ENCODE data around the gene CATSPERB. TPM values are rescaled to one million over a fixed set of nuclear protein-coding genes. Genes with fewer than 3 reads are reported as not detected.

Gene CATSPERB
- total and polyA plus RNA-seq, 9 of the 15 experiments (the other 6 are each of a cell fraction or from before 2014, with no cell fraction given): 0.05 to 1.4 (median 0.89) TPM

- TF ChIP-seq, protein P1, sequence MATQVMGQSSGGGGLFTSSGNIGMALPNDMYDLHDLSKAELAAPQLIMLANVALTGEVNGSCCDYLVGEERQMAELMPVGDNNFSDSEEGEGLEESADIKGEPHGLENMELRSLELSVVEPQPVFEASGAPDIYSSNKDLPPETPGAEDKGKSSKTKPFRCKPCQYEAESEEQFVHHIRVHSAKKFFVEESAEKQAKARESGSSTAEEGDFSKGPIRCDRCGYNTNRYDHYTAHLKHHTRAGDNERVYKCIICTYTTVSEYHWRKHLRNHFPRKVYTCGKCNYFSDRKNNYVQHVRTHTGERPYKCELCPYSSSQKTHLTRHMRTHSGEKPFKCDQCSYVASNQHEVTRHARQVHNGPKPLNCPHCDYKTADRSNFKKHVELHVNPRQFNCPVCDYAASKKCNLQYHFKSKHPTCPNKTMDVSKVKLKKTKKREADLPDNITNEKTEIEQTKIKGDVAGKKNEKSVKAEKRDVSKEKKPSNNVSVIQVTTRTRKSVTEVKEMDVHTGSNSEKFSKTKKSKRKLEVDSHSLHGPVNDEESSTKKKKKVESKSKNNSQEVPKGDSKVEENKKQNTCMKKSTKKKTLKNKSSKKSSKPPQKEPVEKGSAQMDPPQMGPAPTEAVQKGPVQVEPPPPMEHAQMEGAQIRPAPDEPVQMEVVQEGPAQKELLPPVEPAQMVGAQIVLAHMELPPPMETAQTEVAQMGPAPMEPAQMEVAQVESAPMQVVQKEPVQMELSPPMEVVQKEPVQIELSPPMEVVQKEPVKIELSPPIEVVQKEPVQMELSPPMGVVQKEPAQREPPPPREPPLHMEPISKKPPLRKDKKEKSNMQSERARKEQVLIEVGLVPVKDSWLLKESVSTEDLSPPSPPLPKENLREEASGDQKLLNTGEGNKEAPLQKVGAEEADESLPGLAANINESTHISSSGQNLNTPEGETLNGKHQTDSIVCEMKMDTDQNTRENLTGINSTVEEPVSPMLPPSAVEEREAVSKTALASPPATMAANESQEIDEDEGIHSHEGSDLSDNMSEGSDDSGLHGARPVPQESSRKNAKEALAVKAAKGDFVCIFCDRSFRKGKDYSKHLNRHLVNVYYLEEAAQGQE (IDR thresholded peaks at IDR 0.05; ENCODE audit: borderline replicate concordance): peak; percentile 49; the same call in 1 of the 2 replicates
- TF ChIP-seq, protein P1 (CRISPR knock-in tag; IDR thresholded peaks at IDR 0.05; ENCODE audit: low read depth): no peak
- TF ChIP-seq ZNF232 (CRISPR knock-in tag; IDR thresholded peaks at IDR 0.05): no peak
- TF ChIP-seq ZNF766 (CRISPR knock-in tag; conservative IDR thresholded peaks at IDR 0.05): no peak
Observed at GRCh38 chr14:91649930-91650329, 82.0 kb downstream of the CATSPERB start (continued).
